A673 (cell line): Measurements from ENCODE around the gene NCOA7.

Experiments used
- EZH2 ChIP-seq: fragments of 200-600 bp; sonication (generic); IDR thresholded peaks from 2 replicates; pipeline ENCODE4 v1.6.1; 2017; ENCODE audit warnings: borderline replicate concordance, low read depth, mild to moderate bottlenecking, mixed read lengths, antibody characterized with exemption, low read length; ENCODE audit not compliant: poor library complexity, severe bottlenecking
- TF ChIP-seq, protein P1 (sequence below): fragments of 300-800, 200-600 bp; sonication (generic); conservative IDR thresholded peaks from 2 replicates; pipeline ENCODE4 v1.5.1; 2017; ENCODE audit warnings: low read depth, mild to moderate bottlenecking, antibody characterized with exemption, low read length, moderate library complexity, mixed read lengths

DNA sequence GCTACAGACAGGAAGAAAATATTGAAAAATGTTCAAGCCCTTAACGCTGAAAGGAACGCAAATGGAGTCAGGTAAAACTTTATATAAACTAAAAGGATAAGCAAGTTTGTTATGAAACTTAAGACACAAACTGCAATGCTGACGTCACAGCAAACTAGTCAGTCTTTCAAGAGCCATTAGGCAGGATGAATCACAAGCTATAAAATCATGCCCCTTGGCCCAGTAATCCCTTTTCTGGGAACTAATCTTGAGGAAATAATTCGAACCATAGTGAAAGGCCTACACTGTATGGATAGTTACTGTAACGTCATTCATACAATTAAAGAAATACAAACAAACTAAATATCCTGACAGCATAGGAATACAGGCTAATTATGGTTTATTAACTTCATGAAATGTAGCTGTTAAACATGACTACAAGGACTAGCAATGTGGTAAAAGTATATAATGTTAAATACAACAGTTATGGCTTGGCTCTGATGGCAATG is 123.1 kb downstream of the NCOA7 start:
- TF ChIP-seq, protein P1, sequence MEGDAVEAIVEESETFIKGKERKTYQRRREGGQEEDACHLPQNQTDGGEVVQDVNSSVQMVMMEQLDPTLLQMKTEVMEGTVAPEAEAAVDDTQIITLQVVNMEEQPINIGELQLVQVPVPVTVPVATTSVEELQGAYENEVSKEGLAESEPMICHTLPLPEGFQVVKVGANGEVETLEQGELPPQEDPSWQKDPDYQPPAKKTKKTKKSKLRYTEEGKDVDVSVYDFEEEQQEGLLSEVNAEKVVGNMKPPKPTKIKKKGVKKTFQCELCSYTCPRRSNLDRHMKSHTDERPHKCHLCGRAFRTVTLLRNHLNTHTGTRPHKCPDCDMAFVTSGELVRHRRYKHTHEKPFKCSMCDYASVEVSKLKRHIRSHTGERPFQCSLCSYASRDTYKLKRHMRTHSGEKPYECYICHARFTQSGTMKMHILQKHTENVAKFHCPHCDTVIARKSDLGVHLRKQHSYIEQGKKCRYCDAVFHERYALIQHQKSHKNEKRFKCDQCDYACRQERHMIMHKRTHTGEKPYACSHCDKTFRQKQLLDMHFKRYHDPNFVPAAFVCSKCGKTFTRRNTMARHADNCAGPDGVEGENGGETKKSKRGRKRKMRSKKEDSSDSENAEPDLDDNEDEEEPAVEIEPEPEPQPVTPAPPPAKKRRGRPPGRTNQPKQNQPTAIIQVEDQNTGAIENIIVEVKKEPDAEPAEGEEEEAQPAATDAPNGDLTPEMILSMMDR: no peak
- TF ChIP-seq EZH2: no peak
